Endothelial cell (in vitro differentiated cells): Measurements from ENCODE around the gene DLG1. TPM values are rescaled to one million over a fixed set of nuclear protein-coding genes. Genes with fewer than 3 reads are reported as not detected.

Experiments used
- DNase-seq: peaks from one replicate; pipeline ENCODE4 v3.0.0; 2021; ENCODE audit warnings: low spot score
- H3K27ac Mint-ChIP-seq: one replicate; pipeline ENCODE4 v1.8.0; 2021; ENCODE audit warnings: mixed read lengths, inconsistent platforms; ENCODE audit not compliant: unreplicated experiment
- H3K27me3 Mint-ChIP-seq: one replicate; pipeline ENCODE4 v1.8.0; 2021; ENCODE audit warnings: mild to moderate bottlenecking, moderate library complexity, mixed read lengths, inconsistent platforms; ENCODE audit not compliant: unreplicated experiment
- H3K36me3 Mint-ChIP-seq: one replicate; pipeline ENCODE4 v1.8.0; 2021; ENCODE audit warnings: mild to moderate bottlenecking, low read depth, mixed read lengths, inconsistent platforms; ENCODE audit not compliant: unreplicated experiment
- H3K4me1 Mint-ChIP-seq: one replicate; pipeline ENCODE4 v1.8.0; 2021; ENCODE audit warnings: mild to moderate bottlenecking, mixed read lengths, inconsistent platforms; ENCODE audit not compliant: unreplicated experiment
- H3K4me3 Mint-ChIP-seq: one replicate; pipeline ENCODE4 v1.8.0; 2021; ENCODE audit warnings: mild to moderate bottlenecking, mixed read lengths, inconsistent platforms; ENCODE audit not compliant: unreplicated experiment
- H3K9me3 Mint-ChIP-seq: one replicate; pipeline ENCODE4 v1.8.0; 2021; ENCODE audit warnings: mixed read lengths, inconsistent platforms; ENCODE audit not compliant: unreplicated experiment
- CTCF ChIP-seq: fragments of 200-600 bp; sonication (generic); IDR thresholded peaks from one replicate; pipeline ENCODE4 v1.5.0; 2021; ENCODE audit warnings: antibody characterized with exemption; ENCODE audit not compliant: unreplicated experiment
- total RNA-seq: library from RNA; stranded (reverse); fragmentation: NEBNext Ultra II Directional; extraction: Animal tissue kit (Norgen Biotek cat#: 25700); gene quantifications from one replicate; pipeline ENCODE4 v1.2.1, GENCODE V29; 2021; ENCODE audit not compliant: unreplicated experiment

DLG1 gene
- total RNA-seq, 1 donor from 2014 or later: 75.5 TPM

GRCh38 chr3:197270558-197271317, 27.7 kb downstream of the DLG1 start:
- Mint-ChIP-seq H3K36me3 (peaks cover 7% of the 10 kb centered on the region), H3K4me1 (peaks cover 18% of the 10 kb centered on the region), H3K4me3 (peak overlapping the region; percentile 39), H3K27me3 (peaks cover 2% of the 10 kb centered on the region), H3K9me3 (no peaks in the 10 kb centered on the region), H3K27ac (peak overlapping the region; percentile 36)
- TF ChIP-seq CTCF: no peak
- no peak for DNase-seq

GRCh38 chr3:197269024-197269423, 29.4 kb downstream of the DLG1 start:
- peaks cover 7% of the 10 kb centered on the region for H3K36me3 Mint-ChIP-seq
- TF ChIP-seq CTCF: no peak
- H3K4me3 Mint-ChIP-seq: no peak overlapping the region
- H3K4me1 Mint-ChIP-seq: peaks cover 14% of the 10 kb centered on the region
- no peak overlapping the region for H3K27ac Mint-ChIP-seq
- peaks cover 2% of the 10 kb centered on the region for H3K27me3 Mint-ChIP-seq
- H3K9me3 Mint-ChIP-seq: no peaks in the 10 kb centered on the region
- DNase-seq: no peak

- Mint-ChIP-seq H3K36me3 (peaks cover 7% of the 10 kb centered on the region), H3K4me1 (peaks cover 14% of the 10 kb centered on the region), H3K4me3 (no peak overlapping the region), H3K27me3 (peaks cover 2% of the 10 kb centered on the region), H3K27ac (no peak overlapping the region), H3K9me3 (no peaks in the 10 kb centered on the region)
- DNase-seq: no peak
- no peak for TF ChIP-seq CTCF
Measured at GRCh38 chr3:197268294-197268693, 30.1 kb downstream of the DLG1 start.

- no peaks in the 10 kb centered on the region for H3K9me3 Mint-ChIP-seq
- peaks cover 7% of the 10 kb centered on the region for H3K36me3 Mint-ChIP-seq
- TF ChIP-seq CTCF: no peak
- H3K4me3 Mint-ChIP-seq: no peak overlapping the region
- peaks cover 2% of the 10 kb centered on the region for H3K27me3 Mint-ChIP-seq
- H3K4me1 Mint-ChIP-seq: peaks cover 7% of the 10 kb centered on the region
- no peak for DNase-seq
- H3K27ac Mint-ChIP-seq: no peak overlapping the region
Measured at GRCh38 chr3:197266331-197266730, 32.1 kb downstream of the DLG1 start.

GRCh38 chr3:197262709-197263108, 35.7 kb downstream of the DLG1 start:
- peaks cover 7% of the 10 kb centered on the region for H3K4me1 Mint-ChIP-seq
- DNase-seq: no peak

More at GRCh38 chr3:197262709-197263108, 35.7 kb downstream of the DLG1 start:
- Mint-ChIP-seq H3K27ac (no peak overlapping the region), H3K36me3 (no peaks in the 10 kb centered on the region), H3K27me3 (peaks cover 2% of the 10 kb centered on the region), H3K4me3 (no peak overlapping the region), H3K9me3 (no peaks in the 10 kb centered on the region)
- no peak for TF ChIP-seq CTCF
